Activated CD8-positive, alpha-beta memory T cell treated with anti-CD3 and anti-CD28 coated beads, Interleukin-2, amount 50 U/mL, for 24 hours (primary cell): ENCODE data around the gene SMIM41.

Experiments
- DNase-seq: peaks from one replicate; pipeline ENCODE4 v3.0.0-alpha.2; 2020; ENCODE audit errors: extremely low read depth

Gene SMIM41

DNA sequence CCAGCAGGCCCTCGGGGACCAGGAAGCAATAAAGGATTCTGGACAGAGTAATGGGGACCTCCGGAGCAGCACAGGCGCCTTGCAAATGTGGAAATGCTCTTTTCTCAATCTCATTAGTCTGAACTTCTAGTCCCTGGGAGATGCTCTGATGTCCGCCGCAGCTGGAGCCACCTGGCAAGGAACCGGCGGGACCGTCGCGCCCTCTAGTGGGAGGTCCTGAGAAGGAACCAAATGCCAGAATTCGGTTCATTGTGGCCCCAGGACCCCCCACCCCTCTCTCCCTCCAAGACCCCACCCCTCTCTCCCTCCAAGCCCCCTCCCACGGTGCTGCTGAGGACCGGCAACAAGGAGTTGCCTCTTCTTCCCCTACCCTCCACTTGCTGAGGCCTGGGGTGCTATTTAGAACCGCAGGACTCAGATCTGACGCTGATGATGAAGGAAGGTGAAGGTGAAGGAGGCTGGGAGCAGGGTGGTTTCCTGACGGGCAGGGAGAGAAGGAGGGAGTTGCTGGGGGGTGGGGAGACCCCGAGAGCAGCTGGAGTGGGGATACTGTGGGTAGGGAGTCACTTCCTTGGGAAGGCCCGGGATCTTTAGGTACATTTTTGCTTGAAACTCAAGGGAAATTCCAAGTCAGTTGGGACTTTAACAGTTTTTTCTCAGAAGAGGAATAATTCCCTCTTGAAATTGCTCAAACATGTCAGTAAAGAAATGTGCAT lies 42.5 kb downstream of the SMIM41 start:
- DNase-seq: peak; percentile 25

DNA sequence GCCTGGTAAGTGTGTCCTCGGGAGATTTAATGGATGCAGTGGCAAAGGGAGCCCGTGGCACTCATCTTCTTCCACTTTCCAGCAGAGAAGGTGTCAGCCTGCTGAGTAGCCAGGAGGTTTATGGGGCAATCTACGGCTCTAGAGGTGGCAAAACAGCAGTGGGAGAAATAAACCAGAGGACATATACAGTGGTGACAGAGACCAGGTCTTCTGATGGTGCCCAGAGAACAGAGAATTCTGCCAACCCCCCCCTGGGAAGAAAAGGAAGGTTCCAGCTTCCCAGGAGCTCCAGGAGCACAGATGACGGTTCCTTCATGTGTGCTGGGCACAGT lies 43.0 kb downstream of the SMIM41 start:
- no peak for DNase-seq

DNA sequence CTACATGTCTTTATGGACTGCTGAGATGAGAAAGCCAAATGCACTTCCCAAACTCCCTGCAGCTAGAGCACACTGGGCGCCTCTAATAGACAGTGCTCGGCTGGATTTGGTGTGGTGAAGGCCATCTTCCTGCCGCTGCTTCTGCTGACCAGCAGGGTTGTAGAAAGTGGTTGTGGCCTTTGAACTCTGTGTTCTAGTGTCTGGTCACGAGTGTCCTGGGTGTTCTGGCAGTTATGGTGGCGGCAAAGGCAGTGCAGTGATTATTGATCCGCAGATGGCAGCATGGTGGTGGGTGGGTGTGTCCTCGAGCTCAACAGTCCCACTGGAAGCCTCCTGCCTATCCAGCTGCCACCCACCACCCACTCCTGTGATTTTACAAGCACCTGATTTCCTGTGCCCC lies 43.4 kb downstream of the SMIM41 start:
- DNase-seq: no peak

DNA sequence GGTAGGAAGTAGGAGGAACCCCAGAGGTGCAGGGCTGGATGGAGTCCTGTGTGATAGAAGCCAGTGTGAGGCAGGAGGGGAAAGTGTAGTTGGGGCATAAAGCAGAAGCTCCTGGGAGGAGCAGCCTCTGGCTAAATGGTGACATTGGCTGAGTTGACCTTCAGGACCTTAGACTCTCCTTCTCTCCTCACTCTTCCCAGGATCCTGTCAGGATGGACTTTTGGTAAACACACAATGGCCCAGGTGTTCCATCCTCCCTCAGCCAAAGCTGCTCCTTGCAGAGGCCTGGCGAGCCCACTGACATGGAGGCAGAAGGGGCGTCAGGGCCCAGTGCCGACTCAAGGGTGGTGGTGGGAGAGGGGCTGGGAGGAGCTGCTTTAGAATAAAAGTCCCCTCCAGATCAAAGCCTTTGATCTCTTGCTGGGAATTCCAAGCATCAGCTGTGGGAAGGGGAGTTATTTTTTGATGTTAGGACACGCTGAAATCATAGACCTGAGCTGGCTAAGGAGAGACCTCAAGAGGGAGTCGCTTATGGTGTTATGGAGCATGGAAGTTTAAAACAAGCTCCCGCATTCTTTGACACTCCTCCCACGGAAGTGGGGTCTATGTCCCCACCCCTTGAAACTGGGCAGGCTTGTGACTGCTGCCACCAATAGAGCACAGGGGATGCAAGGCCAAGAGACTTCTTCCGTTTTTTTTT lies 44.1 kb downstream of the SMIM41 start:
- no peak for DNase-seq

DNA sequence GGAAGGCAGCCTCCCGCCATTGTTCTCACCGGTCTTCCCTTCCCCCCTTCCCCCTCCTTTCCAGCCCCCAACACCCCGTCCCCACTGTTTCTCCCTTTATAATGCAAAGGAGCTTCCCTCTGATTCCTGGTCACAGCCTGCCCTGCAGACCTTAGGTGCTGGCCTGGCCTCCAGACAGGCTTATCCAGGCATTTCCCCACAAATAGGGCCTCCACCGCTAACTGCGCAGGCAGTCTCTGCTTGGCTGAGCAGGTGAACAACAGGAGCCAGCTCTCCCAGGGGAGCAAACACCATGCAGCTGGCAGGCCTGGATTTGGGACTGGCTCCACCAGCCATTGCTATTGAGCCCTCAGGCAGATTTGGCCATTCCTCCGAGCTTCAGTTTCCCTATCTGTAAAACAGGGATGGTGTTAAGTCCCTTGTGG lies 46.0 kb downstream of the SMIM41 start:
- DNase-seq: no peak

DNA sequence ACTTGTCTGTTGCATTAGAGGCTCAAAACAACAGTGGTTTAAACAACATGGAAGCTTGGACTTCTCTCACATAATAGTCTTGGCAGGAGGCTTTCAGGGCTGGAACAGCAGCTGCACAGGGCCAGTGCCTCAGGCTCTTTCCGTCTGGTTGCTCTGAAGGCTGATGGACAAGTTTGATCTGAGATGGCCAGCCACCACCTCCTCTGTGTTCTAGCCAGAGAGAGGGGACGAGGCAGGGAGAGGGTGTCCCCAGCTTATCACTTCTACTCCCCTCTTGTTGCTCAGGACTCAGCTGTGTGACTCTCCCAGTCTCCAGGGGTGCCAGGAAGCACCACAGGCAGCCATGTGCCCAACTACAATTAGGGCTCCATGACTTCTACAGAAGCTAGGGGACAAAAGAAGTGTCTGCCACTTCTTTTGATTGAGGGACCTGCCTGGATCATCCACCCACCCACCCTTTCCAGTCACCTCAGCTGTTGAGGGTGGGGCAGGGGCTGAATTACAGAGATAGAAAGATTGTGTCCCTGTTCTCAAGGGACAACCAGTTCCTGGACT lies 46.6 kb downstream of the SMIM41 start:
- no peak for DNase-seq

DNA sequence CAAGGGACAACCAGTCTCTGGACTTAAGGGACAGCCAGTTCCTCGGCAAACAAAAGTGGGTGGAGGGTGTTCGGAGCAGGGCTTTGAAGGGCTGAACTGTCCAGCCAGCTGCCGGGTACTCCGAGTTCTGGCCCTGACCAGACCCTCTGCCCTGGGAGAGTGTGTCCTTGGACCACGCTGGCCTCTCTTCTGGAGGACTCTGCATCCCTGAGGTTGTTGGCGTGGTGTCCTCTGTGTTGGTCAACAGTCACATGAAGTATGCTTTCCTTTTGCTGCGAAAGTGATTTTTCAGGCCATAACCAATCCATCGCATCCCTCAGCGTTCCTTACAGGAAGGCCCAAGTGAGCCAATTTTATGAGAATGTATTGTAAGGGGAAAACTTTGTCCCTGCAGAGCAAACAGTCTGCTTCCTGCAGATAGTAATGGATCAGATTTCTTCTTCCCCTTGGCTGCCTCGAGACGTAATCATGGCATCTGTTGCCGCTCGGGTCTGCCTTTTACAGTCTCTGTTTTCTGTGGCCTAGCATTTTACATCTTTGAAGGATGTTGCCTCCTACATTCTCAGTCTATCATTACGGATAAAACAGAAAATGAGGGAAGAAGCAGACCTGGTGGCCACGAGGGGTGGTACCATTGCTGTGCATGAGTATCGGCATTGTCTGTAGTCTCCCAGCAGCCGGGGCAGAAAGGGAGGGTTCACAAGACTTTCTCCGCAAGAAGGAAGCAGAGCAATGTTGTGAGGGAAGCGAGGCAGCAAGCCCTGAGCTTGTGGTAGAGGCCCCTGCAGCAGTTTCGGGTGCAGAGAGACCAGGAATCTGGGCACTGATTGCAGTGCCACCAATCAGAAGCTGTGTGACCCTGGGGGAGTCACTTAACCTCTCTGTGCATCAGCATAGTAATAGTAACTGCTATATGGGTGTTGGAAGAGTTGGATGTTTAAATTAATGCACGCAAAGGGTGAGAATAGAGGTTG lies 47.4 kb downstream of the SMIM41 start:
- no peak for DNase-seq

DNA sequence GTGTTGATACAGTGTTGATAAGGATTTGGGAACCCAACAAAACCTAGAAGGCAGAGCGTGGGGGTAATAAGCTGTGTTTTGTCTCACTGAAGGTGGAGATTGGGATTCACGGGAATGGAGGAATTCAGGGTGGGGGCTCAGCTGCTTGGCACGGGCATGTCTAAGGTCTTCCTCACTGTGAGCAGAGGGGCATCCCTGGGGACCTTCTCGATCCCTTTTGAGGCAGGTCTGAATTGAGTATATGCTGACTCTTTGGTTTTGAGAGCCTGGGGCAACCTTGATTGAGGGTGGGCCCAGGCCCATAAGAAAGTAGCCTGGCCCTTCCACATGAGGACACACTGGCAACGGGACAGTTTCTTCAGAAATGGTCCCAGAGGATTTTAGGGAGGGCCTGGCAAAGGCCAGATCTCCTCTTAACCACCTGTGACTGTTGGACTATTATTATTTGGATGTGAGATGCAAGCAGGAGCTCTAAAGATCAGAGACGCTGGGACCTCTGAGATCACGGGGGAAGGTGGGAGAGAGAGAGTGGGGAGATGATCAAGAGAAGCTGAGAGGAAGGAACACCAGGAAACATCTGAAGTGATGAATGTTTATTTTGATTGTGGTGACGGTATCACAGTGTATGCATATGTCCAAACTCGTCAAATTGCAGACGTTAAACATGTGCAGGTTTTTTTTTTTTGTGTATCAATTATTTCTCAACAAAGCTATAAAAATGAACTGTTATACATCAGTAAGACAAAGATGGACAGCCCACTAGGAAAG lies 48.4 kb downstream of the SMIM41 start:
- DNase-seq: no peak

DNA sequence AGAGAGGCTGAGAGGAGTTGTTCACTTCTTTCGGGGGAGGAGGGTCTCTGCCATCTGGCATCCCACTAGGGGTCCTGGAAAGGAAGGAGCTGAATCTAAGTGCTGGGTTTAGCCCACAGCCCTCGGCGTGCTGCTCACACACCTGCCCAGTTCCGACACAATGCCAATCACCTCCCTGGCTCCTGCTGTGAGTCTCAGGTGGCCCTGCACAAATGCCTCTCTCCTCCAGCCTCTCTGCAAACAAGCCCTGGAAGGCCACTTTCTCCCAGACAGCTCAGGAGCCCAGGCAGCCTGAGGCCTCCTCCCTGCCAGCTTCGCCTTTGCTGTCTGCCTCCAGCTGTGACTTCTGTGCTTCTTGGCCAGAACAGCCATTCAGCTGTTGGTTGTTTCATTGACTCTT lies 51.2 kb downstream of the SMIM41 start:
- no peak for DNase-seq

DNA sequence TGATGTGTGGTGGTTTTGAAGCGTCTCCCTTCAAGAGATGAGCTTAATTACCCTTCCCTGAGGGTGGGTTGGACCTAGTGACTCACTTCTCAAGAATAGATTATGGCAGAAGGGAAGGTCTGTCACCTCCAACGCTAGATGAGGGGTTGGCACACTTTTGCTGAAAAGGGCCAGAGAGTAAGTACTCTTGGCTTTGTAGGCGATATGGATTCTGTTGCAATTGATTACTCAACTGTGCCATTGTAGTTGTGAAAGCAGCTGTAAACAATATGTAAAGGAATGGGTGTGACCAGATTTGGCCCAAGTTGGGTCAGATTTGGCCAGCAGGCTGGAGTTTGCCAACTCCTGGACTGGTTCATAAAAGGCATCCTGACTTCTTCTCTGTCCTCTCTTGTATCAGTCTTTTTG lies 53.3 kb downstream of the SMIM41 start:
- no peak for DNase-seq

DNA sequence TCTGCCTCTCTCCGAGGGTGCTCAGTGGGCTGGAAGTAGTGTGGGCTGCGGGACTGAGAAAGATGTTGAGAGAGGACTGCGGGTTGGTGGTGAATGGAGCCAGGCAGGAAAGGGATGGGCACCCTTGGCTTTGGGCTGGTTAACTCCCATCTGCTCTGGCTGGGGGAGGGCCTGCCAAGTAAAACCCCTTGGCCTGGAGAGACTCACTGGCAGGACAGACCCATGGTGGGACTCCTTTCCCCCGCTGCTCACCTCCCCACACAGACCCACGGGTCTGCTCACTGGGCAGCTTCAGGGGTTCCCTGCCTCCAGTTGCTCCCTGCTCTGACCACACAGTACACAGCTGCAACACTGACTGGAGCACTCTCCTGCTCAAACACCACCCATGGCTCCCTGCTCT lies 58.2 kb downstream of the SMIM41 start:
- DNase-seq: no peak

DNA sequence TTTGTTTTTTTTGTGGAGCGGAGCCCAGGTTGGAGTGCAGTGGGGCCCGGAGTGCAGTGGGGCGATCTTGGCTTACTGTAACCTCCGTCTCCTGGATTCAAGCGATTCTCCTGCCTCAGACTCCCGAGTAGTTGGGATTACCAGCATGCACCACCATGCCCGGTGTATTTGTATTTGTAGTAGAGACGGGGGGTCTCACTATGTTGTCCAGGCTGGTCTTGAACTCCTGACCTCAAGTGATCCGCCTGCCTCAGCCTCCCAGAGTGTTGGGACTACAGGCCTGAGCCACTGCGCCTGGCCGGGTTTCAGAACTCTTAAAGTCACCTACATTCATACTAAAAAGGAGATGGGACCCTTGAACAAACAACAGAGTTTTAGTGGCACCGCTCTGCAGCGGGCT lies 59.6 kb downstream of the SMIM41 start:
- no peak for DNase-seq

DNA sequence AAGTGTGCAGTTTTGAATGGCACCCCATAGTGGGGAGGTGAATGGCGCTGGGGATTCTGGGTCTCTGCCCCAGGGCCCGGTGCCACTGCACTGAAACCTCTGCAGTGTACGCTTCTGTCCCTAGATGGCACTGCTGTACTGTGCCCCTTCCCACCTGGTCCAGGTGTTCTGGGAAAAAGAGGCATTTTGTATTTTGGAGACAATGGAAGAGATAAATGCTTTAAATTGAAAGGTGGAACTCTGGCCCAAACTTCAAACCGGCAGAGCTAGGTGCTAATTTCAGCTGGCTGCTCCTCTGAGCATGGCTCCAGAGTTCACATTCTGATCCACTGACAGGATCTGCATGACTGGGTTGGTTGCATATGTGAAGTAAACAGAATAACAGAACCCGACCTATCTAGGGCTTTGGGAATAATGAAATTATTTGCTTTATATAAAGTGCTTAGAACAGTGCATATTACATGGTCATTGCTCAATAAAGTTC lies 60.1 kb downstream of the SMIM41 start:
- no peak for DNase-seq

DNA sequence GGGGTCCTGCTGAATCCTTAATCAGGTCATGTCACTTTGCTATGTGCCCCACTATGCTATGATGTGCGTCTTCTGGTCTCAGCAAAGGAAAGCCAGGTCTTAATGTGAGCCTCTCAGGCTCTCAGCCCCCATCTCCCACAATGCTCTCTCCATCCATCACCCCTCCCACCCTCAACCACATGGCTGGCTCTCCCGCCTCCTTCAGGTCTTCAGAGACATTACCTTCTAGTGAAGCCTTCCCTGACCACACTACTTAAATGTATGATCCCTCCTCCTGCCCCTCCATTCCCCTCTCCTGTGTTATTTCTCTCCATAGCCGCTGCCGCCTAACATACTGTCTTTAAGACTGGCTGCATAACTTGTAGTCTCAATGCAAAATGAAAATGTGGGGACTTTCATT lies 61.8 kb downstream of the SMIM41 start:
- DNase-seq: no peak

DNA sequence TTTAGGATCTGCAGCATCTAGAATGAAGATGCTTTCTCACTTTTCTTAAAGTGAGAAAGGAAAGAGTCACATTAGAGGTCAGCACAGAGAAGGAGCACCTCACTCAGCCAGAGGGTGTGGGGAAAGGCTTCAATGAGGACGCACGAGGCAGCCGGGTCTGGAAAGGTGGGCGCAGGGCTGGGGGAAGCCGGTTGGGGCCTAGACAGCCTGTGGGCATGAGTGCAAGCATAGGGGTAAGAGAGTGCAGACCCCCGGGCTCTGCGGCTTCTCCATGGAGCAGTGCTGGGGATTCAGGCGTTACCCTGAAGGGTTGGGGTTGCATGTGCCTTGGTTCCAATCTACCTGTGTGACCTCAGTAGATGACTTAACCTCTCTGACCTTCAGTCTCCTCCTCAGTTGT lies 62.4 kb downstream of the SMIM41 start:
- DNase-seq: no peak

DNA sequence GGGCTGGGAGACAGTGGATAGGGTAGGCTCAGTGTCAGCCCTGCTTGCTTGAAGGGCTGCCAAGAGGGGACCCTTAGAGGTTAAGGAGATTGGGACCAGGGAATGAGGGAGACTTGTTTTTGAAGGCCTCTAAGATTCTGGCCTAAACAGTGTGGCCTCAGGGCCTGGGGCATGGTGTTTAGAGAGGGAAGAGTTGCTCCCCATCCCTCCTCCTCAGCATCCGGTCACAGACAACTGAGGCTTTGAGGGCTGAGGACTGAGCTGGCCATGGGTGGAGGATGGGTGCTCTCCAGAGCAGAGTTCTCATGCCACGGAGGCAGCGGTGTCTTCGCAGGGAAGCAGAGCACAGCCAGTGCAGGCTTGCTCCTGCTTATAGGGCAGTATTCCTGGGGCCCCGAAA lies 62.9 kb downstream of the SMIM41 start:
- no peak for DNase-seq

DNA sequence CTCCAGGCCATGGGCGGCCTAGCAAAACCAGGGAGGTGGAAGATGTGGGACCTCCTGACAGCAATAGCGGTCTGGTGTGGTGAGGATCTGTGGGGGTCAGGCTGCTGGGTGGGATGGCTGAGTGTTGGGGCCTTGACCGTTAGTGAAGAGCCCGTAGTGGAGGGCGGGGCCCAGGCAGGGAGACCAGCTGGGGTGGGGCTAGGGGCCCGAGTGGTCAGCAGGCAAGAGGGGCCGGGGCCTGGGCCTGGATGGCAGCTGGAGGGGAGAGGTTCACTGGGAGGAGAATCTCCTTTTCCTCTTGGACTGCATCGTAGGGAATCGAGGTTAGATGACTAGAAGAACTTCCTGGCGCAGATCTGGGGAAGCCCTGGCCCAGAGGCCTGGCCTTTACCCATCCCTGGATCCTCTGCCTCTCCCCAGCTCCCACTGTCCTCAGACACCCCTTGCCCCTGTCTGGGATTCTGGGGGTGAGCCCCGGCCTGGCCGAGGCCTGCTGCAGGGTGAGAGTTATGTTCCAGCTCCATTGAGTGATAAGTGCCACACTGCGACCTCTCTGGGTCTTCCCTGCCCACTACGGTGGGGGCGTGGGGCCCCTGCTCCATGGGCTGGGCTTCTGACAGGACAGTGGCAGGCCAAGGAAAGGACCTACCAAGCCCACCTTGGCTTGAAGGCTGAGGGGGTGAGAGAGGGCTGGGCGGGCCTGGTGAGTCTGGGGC lies 65.2 kb downstream of the SMIM41 start:
- no peak for DNase-seq

DNA sequence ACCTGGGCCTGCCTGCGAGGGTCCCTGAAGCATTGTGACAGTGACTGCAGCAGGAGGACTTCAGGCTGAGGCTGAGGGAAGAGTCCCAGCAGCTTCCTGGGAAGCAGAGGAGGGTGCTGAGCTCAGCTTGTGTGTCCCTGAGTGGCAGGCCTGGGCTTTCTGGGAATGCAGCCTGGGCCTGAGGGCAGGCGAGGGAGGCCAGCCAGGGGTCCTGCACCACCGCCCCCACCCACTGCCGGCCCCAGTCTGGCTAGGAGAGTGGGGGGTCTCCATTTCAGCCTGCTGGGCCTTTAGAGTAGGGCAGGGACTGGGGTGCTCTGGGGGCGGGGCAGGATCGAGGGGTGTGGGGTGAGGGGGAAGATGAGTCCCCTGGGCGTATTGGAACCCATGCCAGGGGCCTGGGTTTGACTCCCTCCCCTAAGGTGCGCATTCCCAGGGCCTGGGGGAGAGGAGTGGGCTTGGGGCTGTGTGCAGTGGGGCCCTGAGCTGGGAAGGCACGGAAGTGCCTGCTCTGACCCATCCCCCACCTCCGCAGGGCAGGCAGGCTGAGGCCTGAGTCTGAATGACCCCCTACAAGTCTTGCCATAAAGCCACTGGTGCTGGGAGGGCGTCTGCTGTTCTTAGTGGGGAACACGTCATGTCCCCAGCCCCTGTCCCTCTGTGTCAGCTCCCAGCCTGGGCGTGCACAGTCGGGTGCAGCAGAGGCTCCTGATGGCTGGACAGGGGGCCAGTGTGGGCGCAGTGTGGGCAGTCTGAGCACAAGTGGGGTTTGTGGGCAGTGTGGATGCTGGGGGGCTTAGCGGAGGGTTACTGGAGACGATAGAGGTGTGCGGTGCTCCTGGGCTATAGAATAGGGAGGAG lies 66.0 kb downstream of the SMIM41 start:
- no peak for DNase-seq

DNA sequence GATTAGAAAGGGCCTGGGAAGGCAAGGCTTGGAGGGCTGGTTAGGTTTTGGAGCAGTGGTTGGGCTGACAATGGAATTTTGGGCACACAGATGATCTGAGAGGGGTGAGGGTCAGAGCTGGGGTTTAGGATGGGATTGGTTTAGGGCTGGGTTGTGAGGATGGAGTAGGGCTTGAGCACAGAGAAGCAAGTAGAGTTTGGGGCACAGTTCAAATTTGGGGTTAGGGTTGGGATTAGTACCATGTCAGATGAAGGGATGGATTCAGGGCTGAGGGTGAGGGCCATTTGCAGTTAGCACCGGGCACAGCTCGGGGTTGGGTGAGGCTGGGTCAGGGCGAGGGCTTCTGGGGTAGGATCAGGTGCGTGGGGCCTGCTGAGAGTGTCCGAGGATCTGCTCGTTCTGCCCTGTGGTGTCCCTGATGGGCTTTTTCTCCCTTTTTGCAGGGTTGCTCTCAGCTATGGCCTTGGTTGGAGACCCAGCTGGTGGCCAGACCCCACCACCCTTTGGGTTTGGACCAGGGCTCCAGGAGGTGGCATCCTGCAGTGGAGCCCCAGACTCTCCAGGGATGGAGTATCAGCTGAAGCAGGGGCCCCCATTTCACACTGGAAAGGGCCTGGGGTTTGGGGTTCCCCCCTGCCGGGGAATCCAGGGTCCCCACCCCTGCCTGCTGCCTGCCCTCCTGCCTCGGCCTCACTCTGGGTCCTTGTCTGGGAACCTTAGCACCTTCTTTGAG lies 66.8 kb downstream of the SMIM41 start:
- no peak for DNase-seq
